Activated CD4-positive, alpha-beta memory T cell treated with anti-CD3 and anti-CD28 coated beads for 36 hours (primary cell): Measurements from ENCODE around the gene CEACAM5. TPM values are rescaled to one million over a fixed set of nuclear protein-coding genes. Genes with fewer than 3 reads are reported as not detected.
A peak's percentile ranks its signal among the peaks of the same experiment; 100 is the strongest.

Source experiments
- CTCF ChIA-PET: fragments of 350-600 bp; sonication (Branson Sonifier 250); formaldehyde crosslinking; loops from one replicate; lab custom pipeline; 2021; ENCODE audit warnings: antibody characterized with exemption, inconsistent platforms; lab: Charles Lee
- POLR2A ChIA-PET: fragments of 350-600 bp; sonication (Branson Sonifier 250); formaldehyde crosslinking; loops from one replicate; lab custom pipeline; 2021; ENCODE audit warnings: antibody characterized with exemption; lab: Charles Lee
- DNase-seq: peaks from one replicate; pipeline ENCODE4 v3.0.0-alpha.2; 2020
- H3K27ac Mint-ChIP-seq: one replicate; pipeline ENCODE4 v1.8.0; 2021; ENCODE audit warnings: mixed read lengths
- H3K27me3 Mint-ChIP-seq: one replicate; pipeline ENCODE4 v1.8.0; 2021; ENCODE audit warnings: mixed read lengths
- H3K36me3 Mint-ChIP-seq: one replicate; pipeline ENCODE4 v1.8.0; 2021; ENCODE audit warnings: mixed read lengths
- H3K4me1 Mint-ChIP-seq: one replicate; pipeline ENCODE4 v1.8.0; 2021; ENCODE audit warnings: low read depth, mixed read lengths
- H3K4me3 Mint-ChIP-seq: one replicate; pipeline ENCODE4 v1.8.0; 2021; ENCODE audit warnings: mild to moderate bottlenecking, mixed read lengths
- H3K9me3 Mint-ChIP-seq: one replicate; pipeline ENCODE4 v1.8.0; 2021; ENCODE audit warnings: mixed read lengths
- intact Hi-C: fragments of 100-400 bp; cut with micrococcal nuclease; formaldehyde crosslinking; loops from one replicate; pipeline ENCODE4 v1.15.1; 2023
- total RNA-seq, 2 experiments: library from RNA; stranded (reverse); gene quantifications; one replicate each; pipeline ENCODE4 v1.2.3, GENCODE V29; 2021

Gene CEACAM5
- total RNA-seq = not detected

GRCh38 chr19:41708481-41708880, at the start of gene CEACAM5:
Gene CEACAM5 (plus strand): TSS chr19:41708626. CDS start chr19:41708732, 106 bp downstream.
- Mint-ChIP-seq H3K36me3 (no peaks in the 10 kb centered on the region), H3K27me3 (peaks cover 39% of the 10 kb centered on the region), H3K4me1 (peaks cover 3% of the 10 kb centered on the region), H3K9me3 (no peaks in the 10 kb centered on the region), H3K27ac (no peak within 1 kb of the TSS), H3K4me3 (no peak within 1 kb of the TSS)
- CTCF ChIA-PET = no interaction called here
- POLR2A ChIA-PET = no interaction called here
- intact Hi-C loops = no loop called here
- DNase-seq = no peak

- intact Hi-C loops = no loop called here
- Mint-ChIP-seq H3K36me3 (peaks cover 4% of the 10 kb centered on the region), H3K27me3 (peaks cover 38% of the 10 kb centered on the region), H3K4me1 (no peaks in the 10 kb centered on the region), H3K9me3 (peaks cover 26% of the 10 kb centered on the region), H3K4me3 (no peak overlapping the region), H3K27ac (no peak overlapping the region)
- POLR2A ChIA-PET = no interaction called here
- CTCF ChIA-PET = interaction anchor here (1.0 kb wide), 1 partner anchor 41 kb away, joined by 3 read pairs; no protein-coding TSS in a partner anchor
- no peak for DNase-seq
Measured at GRCh38 chr19:41666075-41666474, 42.4 kb upstream of the CEACAM5 start.

- peaks cover 26% of the 10 kb centered on the region for H3K9me3 Mint-ChIP-seq
- POLR2A ChIA-PET = no interaction called here
- H3K4me1 Mint-ChIP-seq = no peaks in the 10 kb centered on the region
- H3K27me3 Mint-ChIP-seq = peaks cover 42% of the 10 kb centered on the region
- no peak overlapping the region for H3K27ac Mint-ChIP-seq
- no peak for DNase-seq
- CTCF ChIA-PET = interaction anchor here (1.2 kb wide), 1 partner anchor 21 kb away, joined by 9 read pairs; no protein-coding TSS in a partner anchor
- no peak overlapping the region for H3K4me3 Mint-ChIP-seq
- peaks cover 4% of the 10 kb centered on the region for H3K36me3 Mint-ChIP-seq
- intact Hi-C loops = no loop called here
Measured at GRCh38 chr19:41668315-41668714, 40.1 kb upstream of the CEACAM5 start.

- intact Hi-C loops = no loop called here
- Mint-ChIP-seq H3K27me3 (peaks cover 40% of the 10 kb centered on the region), H3K36me3 (no peaks in the 10 kb centered on the region), H3K27ac (no peak overlapping the region), H3K9me3 (peaks cover 6% of the 10 kb centered on the region), H3K4me3 (no peak overlapping the region), H3K4me1 (no peaks in the 10 kb centered on the region)
- no peak for DNase-seq
- CTCF ChIA-PET = no interaction called here
- POLR2A ChIA-PET = no interaction called here
Measured at GRCh38 chr19:41670755-41671154, 37.7 kb upstream of the CEACAM5 start.

GRCh38 chr19:41671486-41671885, 36.9 kb upstream of the CEACAM5 start:
- ChIA-PET CTCF (no interaction called here), POLR2A (no interaction called here)
- intact Hi-C loops = no loop called here

GRCh38 chr19:41682437-41682836, 26.0 kb upstream of the CEACAM5 start:
- Mint-ChIP-seq H3K9me3 (no peaks in the 10 kb centered on the region), H3K27me3 (peaks cover 27% of the 10 kb centered on the region), H3K27ac (no peak overlapping the region), H3K4me1 (no peaks in the 10 kb centered on the region), H3K36me3 (no peaks in the 10 kb centered on the region), H3K4me3 (no peak overlapping the region)
- DNase-seq = no peak
- ChIA-PET CTCF (interaction anchor here (1.0 to 1.8 kb wide), 4 partner anchors 23 to 111 kb away, joined by 3 to 5 read pairs (median 4); no protein-coding TSS in a partner anchor), POLR2A (no interaction called here)
- intact Hi-C loops = no loop called here

More at GRCh38 chr19:41671486-41671885, 36.9 kb upstream of the CEACAM5 start:
- no peak overlapping the region for H3K27ac Mint-ChIP-seq
- H3K27me3 Mint-ChIP-seq = peaks cover 40% of the 10 kb centered on the region
- no peaks in the 10 kb centered on the region for H3K4me1 Mint-ChIP-seq
- no peaks in the 10 kb centered on the region for H3K9me3 Mint-ChIP-seq
- no peaks in the 10 kb centered on the region for H3K36me3 Mint-ChIP-seq
- DNase-seq = no peak
- no peak overlapping the region for H3K4me3 Mint-ChIP-seq

- CTCF ChIA-PET = interaction anchor here (2.2 to 2.9 kb wide), 2 partner anchors 41 to 46 kb away, joined by 9 to 24 read pairs; no protein-coding TSS in a partner anchor
- H3K27me3 Mint-ChIP-seq = peaks cover 23% of the 10 kb centered on the region
- no peak overlapping the region for H3K4me3 Mint-ChIP-seq
- H3K27ac Mint-ChIP-seq = no peak overlapping the region
- DNase-seq = no peak
- intact Hi-C loops = no loop called here
- H3K4me1 Mint-ChIP-seq = no peaks in the 10 kb centered on the region
- no peaks in the 10 kb centered on the region for H3K9me3 Mint-ChIP-seq
- H3K36me3 Mint-ChIP-seq = no peaks in the 10 kb centered on the region
- POLR2A ChIA-PET = no interaction called here
Measured at GRCh38 chr19:41687419-41687818, 21.0 kb upstream of the CEACAM5 start.

GRCh38 chr19:41688098-41688497, 20.3 kb upstream of the CEACAM5 start, which contains the start of gene CEACAM7:
Gene CEACAM7 (minus strand): TSS chr19:41688270. CDS start chr19:41688165, 105 bp downstream.
- no peaks in the 10 kb centered on the region for H3K4me1 Mint-ChIP-seq
- peaks cover 22% of the 10 kb centered on the region for H3K27me3 Mint-ChIP-seq
- H3K27ac Mint-ChIP-seq = no peak within 1 kb of the TSS
- intact Hi-C loops = no loop called here
- CTCF ChIA-PET = interaction anchor here (2.2 to 2.9 kb wide), 2 partner anchors 41 to 46 kb away, joined by 9 to 24 read pairs; no protein-coding TSS in a partner anchor
- no peak within 1 kb of the TSS for H3K4me3 Mint-ChIP-seq
- POLR2A ChIA-PET = no interaction called here
- no peaks in the 10 kb centered on the region for H3K36me3 Mint-ChIP-seq
- DNase-seq = no peak
- H3K9me3 Mint-ChIP-seq = peaks cover 3% of the 10 kb centered on the region

- peaks cover 6% of the 10 kb centered on the region for H3K9me3 Mint-ChIP-seq
- no peak overlapping the region for H3K27ac Mint-ChIP-seq
- H3K4me3 Mint-ChIP-seq = no peak overlapping the region
- peaks cover 24% of the 10 kb centered on the region for H3K27me3 Mint-ChIP-seq
- no peaks in the 10 kb centered on the region for H3K4me1 Mint-ChIP-seq
- no peak for DNase-seq
- H3K36me3 Mint-ChIP-seq = no peaks in the 10 kb centered on the region
- POLR2A ChIA-PET = no interaction called here
- intact Hi-C loops = no loop called here
- CTCF ChIA-PET = interaction anchor here (0.6 to 2.9 kb wide), 6 partner anchors 18 to 151 kb away, joined by 3 to 24 read pairs (median 4); no protein-coding TSS in a partner anchor
Measured at GRCh38 chr19:41688687-41689086, 19.7 kb upstream of the CEACAM5 start.

GRCh38 chr19:41689993-41690800, 18.2 kb upstream of the CEACAM5 start:
- intact Hi-C loops = loop anchor here (5.0 kb wide), 1 partner anchor 48 kb away; no protein-coding TSS in a partner anchor
- H3K27me3 Mint-ChIP-seq = peaks cover 22% of the 10 kb centered on the region
- no peaks in the 10 kb centered on the region for H3K4me1 Mint-ChIP-seq
- ChIA-PET CTCF (interaction anchor here (0.7 to 3.9 kb wide), 8 partner anchors 15 to 63 kb away, joined by 3 to 64 read pairs (median 10); no protein-coding TSS in a partner anchor), POLR2A (no interaction called here)
- H3K36me3 Mint-ChIP-seq = no peaks in the 10 kb centered on the region
- H3K4me3 Mint-ChIP-seq = no peak overlapping the region
- peaks cover 6% of the 10 kb centered on the region for H3K9me3 Mint-ChIP-seq
- no peak for DNase-seq
- no peak overlapping the region for H3K27ac Mint-ChIP-seq

GRCh38 chr19:41690801-41691065, 17.7 kb upstream of the CEACAM5 start:
- CTCF ChIA-PET = interaction anchor here (0.9 to 3.9 kb wide), 10 partner anchors 11 to 169 kb away, joined by 3 to 64 read pairs (median 6); no protein-coding TSS in a partner anchor

GRCh38 chr19:41691268-41691970, 17.0 kb upstream of the CEACAM5 start:
- CTCF ChIA-PET = interaction anchor here (0.7 to 3.9 kb wide), 13 partner anchors 10 to 168 kb away, joined by 3 to 64 read pairs (median 5); no protein-coding TSS in a partner anchor
- H3K27me3 Mint-ChIP-seq = peaks cover 31% of the 10 kb centered on the region
- intact Hi-C loops = loop anchor here (5.0 kb wide), 1 partner anchor 49 kb away; no protein-coding TSS in a partner anchor
- peaks cover 6% of the 10 kb centered on the region for H3K9me3 Mint-ChIP-seq
- H3K36me3 Mint-ChIP-seq = no peaks in the 10 kb centered on the region
- peak; percentile 34 for DNase-seq
- POLR2A ChIA-PET = no interaction called here
- H3K4me3 Mint-ChIP-seq = no peak overlapping the region
- no peaks in the 10 kb centered on the region for H3K4me1 Mint-ChIP-seq
- no peak overlapping the region for H3K27ac Mint-ChIP-seq

More at GRCh38 chr19:41690801-41691065, 17.7 kb upstream of the CEACAM5 start:
- Mint-ChIP-seq H3K9me3 (peaks cover 6% of the 10 kb centered on the region), H3K4me3 (no peak overlapping the region), H3K27me3 (peaks cover 25% of the 10 kb centered on the region), H3K36me3 (no peaks in the 10 kb centered on the region), H3K4me1 (no peaks in the 10 kb centered on the region), H3K27ac (no peak overlapping the region)
- no peak for DNase-seq
- POLR2A ChIA-PET = no interaction called here
- intact Hi-C loops = loop anchor here (5.0 kb wide), 1 partner anchor 48 kb away; no protein-coding TSS in a partner anchor
